Stimulated activated naive CD8-positive, alpha-beta T cell treated with anti-CD3 and anti-CD28 coated beads, Interleukin-15, Interleukin-2, amounts not matched to agents 100 ng/mL and 50 ng/mL, for 24 hours (primary cell): ENCODE results near the gene GNA12.
"Not testable (repeated sequence)": the region's sequence is repeated elsewhere in the genome, so short reads cannot be mapped to it uniquely, and the experiment has no call there.

Source experiments
- H3K27ac Mint-ChIP-seq: one replicate; pipeline ENCODE4 v1.8.0; 2021; ENCODE audit warnings: mild to moderate bottlenecking, mixed read lengths
- H3K27me3 Mint-ChIP-seq: one replicate; pipeline ENCODE4 v1.8.0; 2021; ENCODE audit warnings: mixed read lengths
- H3K36me3 Mint-ChIP-seq: one replicate; pipeline ENCODE4 v1.8.0; 2021; ENCODE audit warnings: low read depth, mixed read lengths
- H3K4me1 Mint-ChIP-seq: one replicate; pipeline ENCODE4 v1.8.0; 2021; ENCODE audit warnings: low read depth, mixed read lengths
- H3K4me3 Mint-ChIP-seq: one replicate; pipeline ENCODE4 v1.8.0; 2021; ENCODE audit warnings: mild to moderate bottlenecking, mixed read lengths
- H3K9me3 Mint-ChIP-seq: one replicate; pipeline ENCODE4 v1.8.0; 2021; ENCODE audit warnings: mixed read lengths

The GNA12 gene

GRCh38 chr7:2737771-2738540 lies 106.2 kb downstream of the GNA12 start:
- Mint-ChIP-seq H3K4me3 (no peak overlapping the region), H3K36me3 (peaks cover 14% of the 10 kb centered on the region), H3K9me3 (no peaks in the 10 kb centered on the region), H3K27ac (no peak overlapping the region), H3K4me1 (peaks cover 44% of the 10 kb centered on the region), H3K27me3 (no peaks in the 10 kb centered on the region)

GRCh38 chr7:2737005-2737743 lies 106.9 kb downstream of the GNA12 start:
- Mint-ChIP-seq H3K36me3 (peaks cover 14% of the 10 kb centered on the region), H3K27ac (peak overlapping the region; percentile 47), H3K4me1 (peaks cover 51% of the 10 kb centered on the region)
- H3K27me3 Mint-ChIP-seq, H3K4me3 Mint-ChIP-seq, H3K9me3 Mint-ChIP-seq: not testable (repeated sequence)

- H3K4me1 Mint-ChIP-seq = peaks cover 58% of the 10 kb centered on the region
These were observed 107.6 kb downstream of the GNA12 start for GRCh38 chr7:2736411-2736914.

GRCh38 chr7:2735744-2736143 lies 108.4 kb downstream of the GNA12 start:
- Mint-ChIP-seq H3K36me3 (peaks cover 21% of the 10 kb centered on the region), H3K27me3 (no peaks in the 10 kb centered on the region), H3K4me1 (peaks cover 59% of the 10 kb centered on the region), H3K4me3 (no peak overlapping the region), H3K27ac (no peak overlapping the region), H3K9me3 (no peaks in the 10 kb centered on the region)

More at GRCh38 chr7:2736411-2736914, 107.6 kb downstream of the GNA12 start:
- Mint-ChIP-seq H3K27me3 (no peaks in the 10 kb centered on the region), H3K36me3 (peaks cover 15% of the 10 kb centered on the region), H3K9me3 (no peaks in the 10 kb centered on the region), H3K4me3 (no peak overlapping the region), H3K27ac (peak overlapping the region; percentile 47)

GRCh38 chr7:2734751-2735571 lies 109.1 kb downstream of the GNA12 start:
- Mint-ChIP-seq H3K4me1 (peaks cover 59% of the 10 kb centered on the region), H3K4me3 (peak overlapping the region; percentile 17), H3K36me3 (peaks cover 20% of the 10 kb centered on the region), H3K27me3 (no peaks in the 10 kb centered on the region), H3K27ac (peak overlapping the region; percentile 83), H3K9me3 (no peaks in the 10 kb centered on the region)

GRCh38 chr7:2734084-2734686 lies 109.9 kb downstream of the GNA12 start:
- Mint-ChIP-seq H3K4me3 (no peak overlapping the region), H3K27ac (peak overlapping the region; percentile 83)

GRCh38 chr7:2732959-2733584 lies 111.0 kb downstream of the GNA12 start:
- H3K4me3 Mint-ChIP-seq = no peak overlapping the region
- H3K27ac Mint-ChIP-seq = no peak overlapping the region
- peaks cover 56% of the 10 kb centered on the region for H3K4me1 Mint-ChIP-seq
- H3K9me3 Mint-ChIP-seq = no peaks in the 10 kb centered on the region
- H3K36me3 Mint-ChIP-seq = peaks cover 22% of the 10 kb centered on the region
- H3K27me3 Mint-ChIP-seq = no peaks in the 10 kb centered on the region

More at GRCh38 chr7:2734084-2734686, 109.9 kb downstream of the GNA12 start:
- Mint-ChIP-seq H3K36me3 (peaks cover 22% of the 10 kb centered on the region), H3K9me3 (no peaks in the 10 kb centered on the region), H3K27me3 (no peaks in the 10 kb centered on the region), H3K4me1 (peaks cover 59% of the 10 kb centered on the region)

- Mint-ChIP-seq H3K27ac (peak overlapping the region; percentile 18), H3K27me3 (no peaks in the 10 kb centered on the region), H3K4me1 (peaks cover 52% of the 10 kb centered on the region), H3K9me3 (no peaks in the 10 kb centered on the region), H3K36me3 (peaks cover 22% of the 10 kb centered on the region), H3K4me3 (no peak overlapping the region)
These were observed 111.7 kb downstream of the GNA12 start for GRCh38 chr7:2732388-2732787.

GRCh38 chr7:2730846-2731770 lies 113.0 kb downstream of the GNA12 start:
- peaks cover 22% of the 10 kb centered on the region for H3K36me3 Mint-ChIP-seq
- no peak overlapping the region for H3K27ac Mint-ChIP-seq
- H3K4me1 Mint-ChIP-seq = peaks cover 45% of the 10 kb centered on the region
- no peaks in the 10 kb centered on the region for H3K27me3 Mint-ChIP-seq
- H3K4me3 Mint-ChIP-seq = no peak overlapping the region
- no peaks in the 10 kb centered on the region for H3K9me3 Mint-ChIP-seq

- H3K36me3 Mint-ChIP-seq = peaks cover 22% of the 10 kb centered on the region
- peaks cover 37% of the 10 kb centered on the region for H3K4me1 Mint-ChIP-seq
- H3K27me3 Mint-ChIP-seq = no peaks in the 10 kb centered on the region
- no peak overlapping the region for H3K27ac Mint-ChIP-seq
- H3K4me3 Mint-ChIP-seq = no peak overlapping the region
- H3K9me3 Mint-ChIP-seq = no peaks in the 10 kb centered on the region
These were observed 114.0 kb downstream of the GNA12 start for GRCh38 chr7:2729893-2730716.

- Mint-ChIP-seq H3K4me3 (no peak overlapping the region), H3K27me3 (no peaks in the 10 kb centered on the region), H3K36me3 (peaks cover 22% of the 10 kb centered on the region), H3K27ac (no peak overlapping the region), H3K4me1 (peaks cover 28% of the 10 kb centered on the region), H3K9me3 (no peaks in the 10 kb centered on the region)
These were observed 114.8 kb downstream of the GNA12 start for GRCh38 chr7:2729031-2729892.
